Left ventricle myocardium inferior (tissue), 1 donor: Measurements from ENCODE around the gene SPTLC2. TPM values are rescaled to one million over a fixed set of nuclear protein-coding genes. Genes with fewer than 3 reads are reported as not detected.

ENCODE experiments used
- DNase-seq: peaks from one replicate; pipeline ENCODE4 v3.0.0-alpha.2; 2020
- H3K27ac ChIP-seq: fragments of 200-600 bp; replicated peaks from 2 replicates; pipeline ENCODE4 v1.8.0; 2021
- H3K27me3 ChIP-seq: fragments of 200-600 bp; 2 replicates; pipeline ENCODE4 v1.8.0; 2021; ENCODE audit warnings: low read depth
- H3K36me3 ChIP-seq: fragments of 200-600 bp; 2 replicates; pipeline ENCODE4 v1.8.0; 2021
- H3K4me1 ChIP-seq: fragments of 200-600 bp; 2 replicates; pipeline ENCODE4 v1.8.0; 2021
- H3K4me3 ChIP-seq: fragments of 200-600 bp; 2 replicates; pipeline ENCODE4 v1.8.0; 2021; ENCODE audit warnings: mild to moderate bottlenecking, moderate library complexity
- H3K9me3 ChIP-seq: fragments of 200-600 bp; replicated peaks from 2 replicates; pipeline ENCODE4 v1.8.0; 2021
- CTCF ChIP-seq: fragments of 200-600 bp; IDR thresholded peaks from 2 replicates; pipeline ENCODE4 v1.8.0; 2021; ENCODE audit warnings: antibody characterized with exemption, mild to moderate bottlenecking, borderline replicate concordance
- intact Hi-C: fragments of 100-400 bp; cut with micrococcal nuclease; formaldehyde crosslinking; loops from one replicate; pipeline ENCODE4 v1.11.0; 2022
- total RNA-seq: library from RNA; stranded (reverse); fragmentation: NEBNext Ultra II Directional; extraction: Animal tissue kit (Norgen Biotek cat#: 25700); gene quantifications from one replicate; pipeline ENCODE4 v1.2.1, GENCODE V29; 2021
- donor health status: DM: no; HTN: yes; CAD: no; lungs with severe emphysema.

The SPTLC2 gene
- total RNA-seq, 1 donor from 2014 or later: 11.5 TPM

GRCh38 chr14:77645520-77646230 is 29.2 kb upstream of the SPTLC2 start:
- no peaks in the 10 kb centered on the region for H3K36me3 ChIP-seq
- peaks cover 18% of the 10 kb centered on the region for H3K4me1 ChIP-seq
- H3K27ac ChIP-seq: no peak overlapping the region
- H3K27me3 ChIP-seq: no peaks in the 10 kb centered on the region
- intact Hi-C loops: no loop called here
- DNase-seq: no peak
- H3K9me3 ChIP-seq: no peaks in the 10 kb centered on the region
- H3K4me3 ChIP-seq: no peak overlapping the region
- TF ChIP-seq CTCF: no peak

GRCh38 chr14:77642407-77642806 is 26.0 kb upstream of the SPTLC2 start:
- H3K9me3 ChIP-seq: peaks cover 4% of the 10 kb centered on the region
- no peak for DNase-seq
- no peaks in the 10 kb centered on the region for H3K27me3 ChIP-seq
- peaks cover 18% of the 10 kb centered on the region for H3K4me1 ChIP-seq
- no peaks in the 10 kb centered on the region for H3K36me3 ChIP-seq
- H3K4me3 ChIP-seq: peak overlapping the region; percentile 67
- peak overlapping the region; percentile 87 for H3K27ac ChIP-seq
- TF ChIP-seq CTCF: no peak
- intact Hi-C loops: no loop called here

GRCh38 chr14:77641534-77642341 is 25.3 kb upstream of the SPTLC2 start:
- H3K27me3 ChIP-seq: no peaks in the 10 kb centered on the region
- intact Hi-C loops: no loop called here
- peak; percentile 83 for DNase-seq

GRCh38 chr14:77640756-77641533 is 24.5 kb upstream of the SPTLC2 start:
- peak overlapping the region; percentile 67 for H3K4me3 ChIP-seq
- intact Hi-C loops: no loop called here
- H3K27ac ChIP-seq: peak overlapping the region; percentile 87

More at GRCh38 chr14:77641534-77642341, 25.3 kb upstream of the SPTLC2 start:
- Histone ChIP-seq H3K9me3 (peaks cover 4% of the 10 kb centered on the region), H3K4me3 (peak overlapping the region; percentile 67), H3K36me3 (no peaks in the 10 kb centered on the region), H3K27ac (peak overlapping the region; percentile 87), H3K4me1 (peaks cover 18% of the 10 kb centered on the region)
- no peak for TF ChIP-seq CTCF

More at GRCh38 chr14:77640756-77641533, 24.5 kb upstream of the SPTLC2 start:
- no peak for DNase-seq
- no peak for TF ChIP-seq CTCF
- H3K27me3 ChIP-seq: no peaks in the 10 kb centered on the region
- H3K36me3 ChIP-seq: no peaks in the 10 kb centered on the region
- H3K9me3 ChIP-seq: peaks cover 4% of the 10 kb centered on the region
- peaks cover 18% of the 10 kb centered on the region for H3K4me1 ChIP-seq
